ENCODE measurements around the gene ZNF280B. TPM values are rescaled to one million over a fixed set of nuclear protein-coding genes. Genes with fewer than 3 reads are reported as not detected.
"Not testable (repeated sequence)": the region's sequence is repeated elsewhere in the genome, so short reads cannot be mapped to it uniquely, and the experiment has no call there.

The ZNF280B gene
- total and polyA plus RNA-seq, 2 experiments from 2014 or later = 5.5 to 6.7 TPM

DNA sequence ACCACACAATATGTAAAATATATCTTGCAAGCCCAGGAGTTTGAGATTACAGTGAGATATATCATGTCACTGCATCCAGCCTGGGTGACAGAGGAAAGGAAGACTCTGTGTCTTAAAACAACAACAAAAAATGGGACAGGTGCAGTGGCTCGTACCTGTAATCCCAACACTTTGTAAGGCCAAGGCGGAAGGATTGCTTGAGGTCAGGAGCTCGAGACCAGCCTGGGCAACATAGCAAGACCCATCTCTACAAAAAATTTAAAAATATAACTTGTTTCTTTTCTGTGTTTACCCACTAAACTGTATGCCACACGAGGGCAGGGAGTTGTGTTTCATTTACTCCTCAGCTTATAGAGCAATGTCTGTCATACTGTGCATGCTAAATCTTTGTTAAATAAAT, 8.4 kb upstream of the ZNF280B start (continued):
- TF ChIP-seq, protein P1, sequence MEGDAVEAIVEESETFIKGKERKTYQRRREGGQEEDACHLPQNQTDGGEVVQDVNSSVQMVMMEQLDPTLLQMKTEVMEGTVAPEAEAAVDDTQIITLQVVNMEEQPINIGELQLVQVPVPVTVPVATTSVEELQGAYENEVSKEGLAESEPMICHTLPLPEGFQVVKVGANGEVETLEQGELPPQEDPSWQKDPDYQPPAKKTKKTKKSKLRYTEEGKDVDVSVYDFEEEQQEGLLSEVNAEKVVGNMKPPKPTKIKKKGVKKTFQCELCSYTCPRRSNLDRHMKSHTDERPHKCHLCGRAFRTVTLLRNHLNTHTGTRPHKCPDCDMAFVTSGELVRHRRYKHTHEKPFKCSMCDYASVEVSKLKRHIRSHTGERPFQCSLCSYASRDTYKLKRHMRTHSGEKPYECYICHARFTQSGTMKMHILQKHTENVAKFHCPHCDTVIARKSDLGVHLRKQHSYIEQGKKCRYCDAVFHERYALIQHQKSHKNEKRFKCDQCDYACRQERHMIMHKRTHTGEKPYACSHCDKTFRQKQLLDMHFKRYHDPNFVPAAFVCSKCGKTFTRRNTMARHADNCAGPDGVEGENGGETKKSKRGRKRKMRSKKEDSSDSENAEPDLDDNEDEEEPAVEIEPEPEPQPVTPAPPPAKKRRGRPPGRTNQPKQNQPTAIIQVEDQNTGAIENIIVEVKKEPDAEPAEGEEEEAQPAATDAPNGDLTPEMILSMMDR (conservative IDR thresholded peaks at IDR 0.05; ENCODE audit: low read depth in 2 of 2) = no peak
- TF ChIP-seq, protein P2, sequence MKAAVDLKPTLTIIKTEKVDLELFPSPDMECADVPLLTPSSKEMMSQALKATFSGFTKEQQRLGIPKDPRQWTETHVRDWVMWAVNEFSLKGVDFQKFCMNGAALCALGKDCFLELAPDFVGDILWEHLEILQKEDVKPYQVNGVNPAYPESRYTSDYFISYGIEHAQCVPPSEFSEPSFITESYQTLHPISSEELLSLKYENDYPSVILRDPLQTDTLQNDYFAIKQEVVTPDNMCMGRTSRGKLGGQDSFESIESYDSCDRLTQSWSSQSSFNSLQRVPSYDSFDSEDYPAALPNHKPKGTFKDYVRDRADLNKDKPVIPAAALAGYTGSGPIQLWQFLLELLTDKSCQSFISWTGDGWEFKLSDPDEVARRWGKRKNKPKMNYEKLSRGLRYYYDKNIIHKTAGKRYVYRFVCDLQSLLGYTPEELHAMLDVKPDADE (IDR thresholded peaks at IDR 0.05) = no peak

DNA sequence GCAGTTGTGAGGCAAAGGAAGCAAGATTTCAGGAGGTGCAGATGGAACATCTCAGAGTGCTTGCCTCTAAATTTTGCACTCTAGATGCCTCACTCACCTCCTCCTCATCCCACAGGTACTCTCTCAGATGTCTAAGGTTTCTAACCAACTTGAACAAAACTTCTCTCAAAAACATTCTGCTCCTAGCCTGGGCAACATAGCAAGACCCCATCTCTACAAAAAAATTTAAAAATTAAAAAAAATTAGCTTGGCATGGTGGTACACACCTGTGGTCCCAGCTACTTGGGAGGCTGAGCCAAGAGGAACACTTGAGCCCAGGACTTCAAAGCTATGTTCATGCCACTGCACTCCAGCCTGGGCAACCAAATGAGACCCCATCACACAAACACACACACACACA, 7.3 kb upstream of the ZNF280B start:
- Histone ChIP-seq H3K36me3 (ENCODE audit: insufficient read depth) (no peaks in the 10 kb centered on the region), H3K4me3 (no peak overlapping the region), H3K4me1 (ENCODE audit: insufficient read depth) (no peaks in the 10 kb centered on the region), H2AFZ (no peak overlapping the region), H3F3A (replicated peaks; ENCODE audit: low read depth) (no peaks in the 10 kb centered on the region), H4K20me1 (replicated peaks; ENCODE audit: insufficient read depth) (no peaks in the 10 kb centered on the region; the same call in 1 of the 2 replicates), H3K9me2 (ENCODE audit: insufficient read depth) (no peaks in the 10 kb centered on the region), H3K27ac (ENCODE audit: low read depth) (no peak overlapping the region), H3K27me3 (ENCODE audit: insufficient read depth) (peaks cover 97% of the 10 kb centered on the region), H3K79me2 (replicated peaks; ENCODE audit: insufficient read depth) (no peaks in the 10 kb centered on the region), H3K4me2 (no peak overlapping the region)
- DNase-seq (ENCODE audit: low spot score) (no peak), ATAC-seq (no peak)
- Mint-ChIP-seq H3K4me3 (no peak overlapping the region), H3K27ac (no peak overlapping the region), H3K4me1 (peaks cover 5% of the 10 kb centered on the region; the same call in 2 of the 3 replicates), H3K9me3 (peaks cover 18% of the 10 kb centered on the region), H3K27me3 (ENCODE audit: insufficient read depth, low read depth, poor library complexity) (peaks cover 60% of the 10 kb centered on the region), H3K36me3 (ENCODE audit: low read depth) (no peaks in the 10 kb centered on the region; the same call in 2 of the 3 replicates)
- TF ChIP-seq CREB1 (CRISPR knock-in tag; IDR thresholded peaks at IDR 0.05; ENCODE audit: low read depth) = no peak
- TF ChIP-seq, protein P3, sequence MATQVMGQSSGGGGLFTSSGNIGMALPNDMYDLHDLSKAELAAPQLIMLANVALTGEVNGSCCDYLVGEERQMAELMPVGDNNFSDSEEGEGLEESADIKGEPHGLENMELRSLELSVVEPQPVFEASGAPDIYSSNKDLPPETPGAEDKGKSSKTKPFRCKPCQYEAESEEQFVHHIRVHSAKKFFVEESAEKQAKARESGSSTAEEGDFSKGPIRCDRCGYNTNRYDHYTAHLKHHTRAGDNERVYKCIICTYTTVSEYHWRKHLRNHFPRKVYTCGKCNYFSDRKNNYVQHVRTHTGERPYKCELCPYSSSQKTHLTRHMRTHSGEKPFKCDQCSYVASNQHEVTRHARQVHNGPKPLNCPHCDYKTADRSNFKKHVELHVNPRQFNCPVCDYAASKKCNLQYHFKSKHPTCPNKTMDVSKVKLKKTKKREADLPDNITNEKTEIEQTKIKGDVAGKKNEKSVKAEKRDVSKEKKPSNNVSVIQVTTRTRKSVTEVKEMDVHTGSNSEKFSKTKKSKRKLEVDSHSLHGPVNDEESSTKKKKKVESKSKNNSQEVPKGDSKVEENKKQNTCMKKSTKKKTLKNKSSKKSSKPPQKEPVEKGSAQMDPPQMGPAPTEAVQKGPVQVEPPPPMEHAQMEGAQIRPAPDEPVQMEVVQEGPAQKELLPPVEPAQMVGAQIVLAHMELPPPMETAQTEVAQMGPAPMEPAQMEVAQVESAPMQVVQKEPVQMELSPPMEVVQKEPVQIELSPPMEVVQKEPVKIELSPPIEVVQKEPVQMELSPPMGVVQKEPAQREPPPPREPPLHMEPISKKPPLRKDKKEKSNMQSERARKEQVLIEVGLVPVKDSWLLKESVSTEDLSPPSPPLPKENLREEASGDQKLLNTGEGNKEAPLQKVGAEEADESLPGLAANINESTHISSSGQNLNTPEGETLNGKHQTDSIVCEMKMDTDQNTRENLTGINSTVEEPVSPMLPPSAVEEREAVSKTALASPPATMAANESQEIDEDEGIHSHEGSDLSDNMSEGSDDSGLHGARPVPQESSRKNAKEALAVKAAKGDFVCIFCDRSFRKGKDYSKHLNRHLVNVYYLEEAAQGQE (IDR thresholded peaks at IDR 0.05; ENCODE audit: unreplicated experiment) = no peak
- TF ChIP-seq POLR2AphosphoS5 (IDR thresholded peaks at IDR 0.05; ENCODE audit: low read depth) = no peak
- no peak for TF ChIP-seq NANOG (IDR thresholded peaks at IDR 0.05; ENCODE audit: borderline replicate concordance)
- no peak for TF ChIP-seq JUNB (IDR thresholded peaks at IDR 0.05; ENCODE audit: unreplicated experiment)
- TF ChIP-seq, protein P1 (conservative IDR thresholded peaks at IDR 0.05; ENCODE audit: low read depth in 2 of 2) = no peak
- TF ChIP-seq, protein P2 (IDR thresholded peaks at IDR 0.05) = no peak
- TF ChIP-seq STAT1 (IDR thresholded peaks at IDR 0.05; ENCODE audit: unreplicated experiment) = no peak
- TF ChIP-seq ZNF114 (CRISPR knock-in tag; IDR thresholded peaks at IDR 0.05) = no peak
- no peak for TF ChIP-seq EZH2phosphoT487 (IDR thresholded peaks at IDR 0.05; ENCODE audit: unreplicated experiment)

DNA sequence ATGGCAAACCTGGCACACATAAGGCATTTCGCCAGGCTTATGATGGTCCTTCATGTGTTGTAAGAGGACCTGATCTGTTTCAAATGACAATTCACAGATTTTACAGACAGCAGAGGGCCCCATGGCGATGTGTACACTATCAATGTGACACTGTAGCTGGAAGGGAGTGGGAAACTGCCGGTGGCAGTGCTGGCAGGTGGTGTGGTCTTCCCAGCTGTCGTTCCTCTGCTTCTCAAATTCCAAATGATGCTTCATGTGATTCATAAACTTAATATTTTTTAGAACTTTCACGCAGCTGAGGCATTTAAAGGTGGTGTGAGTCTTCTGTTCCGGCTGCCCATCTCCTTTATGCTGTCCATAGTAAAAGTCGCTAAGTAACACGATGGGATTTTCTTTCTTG, 5.9 kb upstream of the ZNF280B start:
- H3K4me3 Mint-ChIP-seq; H3K36me3 Mint-ChIP-seq (ENCODE audit: low read depth); H3K4me2 ChIP-seq; H3K9me2 ChIP-seq (ENCODE audit: insufficient read depth); H3K27ac ChIP-seq (ENCODE audit: low read depth); H3K4me3 ChIP-seq; H3F3A ChIP-seq (replicated peaks; ENCODE audit: low read depth); H4K20me1 ChIP-seq (replicated peaks; ENCODE audit: insufficient read depth); H3K79me2 ChIP-seq (replicated peaks; ENCODE audit: insufficient read depth); H3K27ac Mint-ChIP-seq; H3K4me1 Mint-ChIP-seq; DNase-seq (ENCODE audit: low spot score); H3K36me3 ChIP-seq (ENCODE audit: insufficient read depth); H3K4me1 ChIP-seq (ENCODE audit: insufficient read depth); H2AFZ ChIP-seq; ATAC-seq: not testable (repeated sequence)
- Mint-ChIP-seq H3K9me3 (peaks cover 27% of the 10 kb centered on the region), H3K27me3 (ENCODE audit: insufficient read depth, low read depth, poor library complexity) (peaks cover 48% of the 10 kb centered on the region)
- peaks cover 97% of the 10 kb centered on the region for H3K27me3 ChIP-seq (ENCODE audit: insufficient read depth)

All from GM23338 (cell line).